ENCODE measurements around the gene RASA2. TPM values are rescaled to one million over a fixed set of nuclear protein-coding genes. Genes with fewer than 3 reads are reported as not detected.

The RASA2 gene
- total and polyA plus RNA-seq, 10 of the 15 experiments (the other 5 are each of a cell fraction or from before 2014, with no cell fraction given), result 1.9 to 9.4 (median 7.2) TPM

- TF ChIP-seq PRDM15 (CRISPR knock-in tag; IDR thresholded peaks at IDR 0.05) (no peak), SUZ12 (IDR thresholded peaks at IDR 0.05; ENCODE audit: unreplicated experiment) (no peak), BCL3 (IDR thresholded peaks at IDR 0.05; ENCODE audit: borderline replicate concordance, insufficient read depth, low read depth, low read length, poor library complexity, severe bottlenecking) (no peak), NR2C2 (IDR thresholded peaks at IDR 0.05; ENCODE audit: borderline replicate concordance, control insufficient read depth, insufficient read length, low read depth) (no peak), MYC (IDR thresholded peaks at IDR 0.05; ENCODE audit: insufficient read depth, insufficient read length, insufficient replicate concordance, low read length, severe bottlenecking) (no peak), CTCF (IDR thresholded peaks at IDR 0.05 in 2 of 3, conservative IDR thresholded peaks at IDR 0.05 in 1 of 3; ENCODE audit: control insufficient read depth in 2 of 3, extremely low read depth in 1 of 3, insufficient read depth in 1 of 3, low read depth in 3 of 3, low read length in 3 of 3) (no peak)
These were observed 164.6 kb downstream of the RASA2 start (continued) for GRCh38 chr3:141651409-141651808.

All from GM12878 (cell line).